Neural cell (in vitro differentiated cells): ENCODE measurements around the gene DNAH3.

Experiments used
- CTCF ChIP-seq: fragments of 450-650 bp; IDR thresholded peaks from 2 replicates; pipeline ENCODE4 v1.5.1; 2014; ENCODE audit warnings: antibody characterized with exemption, mild to moderate bottlenecking, moderate library complexity; ENCODE audit not compliant: poor library complexity, severe bottlenecking
- EP300 ChIP-seq: fragments of 450-650 bp; conservative IDR thresholded peaks from 2 replicates; pipeline ENCODE4 v1.6.1; 2014; ENCODE audit warnings: antibody characterized with exemption, mild to moderate bottlenecking, moderate library complexity; ENCODE audit not compliant: poor library complexity, severe bottlenecking
- EZH2 ChIP-seq: fragments of 200-600, 300-800 bp; shearing (Covaris generic), sonication (generic); IDR thresholded peaks from 2 replicates; pipeline ENCODE4 v1.6.1; 2014; ENCODE audit warnings: antibody characterized with exemption, low read length, borderline replicate concordance, mild to moderate bottlenecking; ENCODE audit not compliant: insufficient read depth, poor library complexity, severe bottlenecking
- MXI1 ChIP-seq: fragments of 450-650 bp; conservative IDR thresholded peaks from 2 replicates; pipeline ENCODE4 v1.6.1; 2014; ENCODE audit warnings: antibody characterized with exemption, mild to moderate bottlenecking; ENCODE audit not compliant: poor library complexity, severe bottlenecking
- POLR2AphosphoS5 ChIP-seq: IDR thresholded peaks from 2 replicates; pipeline ENCODE4 v1.6.1; 2012
- RAD21 ChIP-seq: fragments of 450-650 bp; conservative IDR thresholded peaks from 2 replicates; pipeline ENCODE4 v1.6.1; 2014; ENCODE audit warnings: antibody characterized with exemption, mild to moderate bottlenecking, moderate library complexity
- SMC3 ChIP-seq: fragments of 450-650 bp; conservative IDR thresholded peaks from 2 replicates; pipeline ENCODE4 v1.6.1; 2014; ENCODE audit warnings: antibody characterized with exemption, mild to moderate bottlenecking, moderate library complexity; ENCODE audit not compliant: poor library complexity
- TAF1 ChIP-seq: IDR thresholded peaks from 2 replicates; pipeline ENCODE4 v1.6.1; 2012; ENCODE audit warnings: low read depth

GRCh38 chr16:21009815-21010214, 140.8 kb downstream of the DNAH3 start:
- TF ChIP-seq CTCF (no peak), EZH2 (no peak), POLR2AphosphoS5 (no peak), SMC3 (no peak), MXI1 (no peak), TAF1 (no peak), EP300 (no peak), RAD21 (no peak)
